OCI-LY1 (cell line): ENCODE results near the gene NCAPD3.

Source experiments
- EZH2 ChIP-seq: fragments of 200-600 bp; sonication (generic), shearing (Covaris generic); IDR thresholded peaks from 2 replicates; pipeline ENCODE4 v1.8.0; 2017; ENCODE audit warnings: borderline replicate concordance, mixed run types, mild to moderate bottlenecking, antibody characterized with exemption, low read length, moderate library complexity, mixed read lengths
- TF ChIP-seq, protein P1 (sequence below): fragments of 200-600 bp; sonication (generic), shearing (Covaris generic); IDR thresholded peaks from 2 replicates; pipeline ENCODE4 v1.5.1; 2017; ENCODE audit warnings: mild to moderate bottlenecking, antibody characterized with exemption, low read length, moderate library complexity, mixed read lengths

DNA sequence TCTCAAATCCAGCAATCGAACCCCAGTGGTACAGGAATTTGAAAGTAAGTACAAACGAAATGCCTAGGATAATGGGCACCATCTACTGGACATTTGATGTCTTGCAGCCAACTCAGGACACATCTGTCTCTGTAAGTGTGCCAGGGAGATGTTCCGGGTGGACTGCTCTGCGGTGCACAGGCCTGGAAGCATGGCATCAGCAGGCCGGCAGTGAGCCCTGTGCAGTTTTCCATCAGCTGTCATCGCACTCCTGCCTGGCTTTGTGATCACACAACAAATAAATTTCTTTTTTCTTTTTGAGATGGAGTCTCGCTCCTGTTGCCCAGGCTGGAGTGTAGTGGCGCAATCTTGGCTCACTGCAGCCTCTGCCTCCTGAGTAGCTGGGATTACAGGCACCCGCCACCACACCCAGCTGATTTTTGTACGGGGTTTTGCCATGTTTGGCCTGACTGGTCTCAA lies 83.9 kb downstream of the NCAPD3 start:
- TF ChIP-seq, protein P1, sequence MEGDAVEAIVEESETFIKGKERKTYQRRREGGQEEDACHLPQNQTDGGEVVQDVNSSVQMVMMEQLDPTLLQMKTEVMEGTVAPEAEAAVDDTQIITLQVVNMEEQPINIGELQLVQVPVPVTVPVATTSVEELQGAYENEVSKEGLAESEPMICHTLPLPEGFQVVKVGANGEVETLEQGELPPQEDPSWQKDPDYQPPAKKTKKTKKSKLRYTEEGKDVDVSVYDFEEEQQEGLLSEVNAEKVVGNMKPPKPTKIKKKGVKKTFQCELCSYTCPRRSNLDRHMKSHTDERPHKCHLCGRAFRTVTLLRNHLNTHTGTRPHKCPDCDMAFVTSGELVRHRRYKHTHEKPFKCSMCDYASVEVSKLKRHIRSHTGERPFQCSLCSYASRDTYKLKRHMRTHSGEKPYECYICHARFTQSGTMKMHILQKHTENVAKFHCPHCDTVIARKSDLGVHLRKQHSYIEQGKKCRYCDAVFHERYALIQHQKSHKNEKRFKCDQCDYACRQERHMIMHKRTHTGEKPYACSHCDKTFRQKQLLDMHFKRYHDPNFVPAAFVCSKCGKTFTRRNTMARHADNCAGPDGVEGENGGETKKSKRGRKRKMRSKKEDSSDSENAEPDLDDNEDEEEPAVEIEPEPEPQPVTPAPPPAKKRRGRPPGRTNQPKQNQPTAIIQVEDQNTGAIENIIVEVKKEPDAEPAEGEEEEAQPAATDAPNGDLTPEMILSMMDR: peak; percentile 58; the same call in 1 of the 2 replicates
- no peak for TF ChIP-seq EZH2
